ENCODE data around the gene TRIM54. TPM values are rescaled to one million over a fixed set of nuclear protein-coding genes. Genes with fewer than 3 reads are reported as not detected.

The TRIM54 gene
- total RNA-seq, 6 experiments from 2014 or later: 0.14 to 0.25 TPM; not detected in 4

DNA sequence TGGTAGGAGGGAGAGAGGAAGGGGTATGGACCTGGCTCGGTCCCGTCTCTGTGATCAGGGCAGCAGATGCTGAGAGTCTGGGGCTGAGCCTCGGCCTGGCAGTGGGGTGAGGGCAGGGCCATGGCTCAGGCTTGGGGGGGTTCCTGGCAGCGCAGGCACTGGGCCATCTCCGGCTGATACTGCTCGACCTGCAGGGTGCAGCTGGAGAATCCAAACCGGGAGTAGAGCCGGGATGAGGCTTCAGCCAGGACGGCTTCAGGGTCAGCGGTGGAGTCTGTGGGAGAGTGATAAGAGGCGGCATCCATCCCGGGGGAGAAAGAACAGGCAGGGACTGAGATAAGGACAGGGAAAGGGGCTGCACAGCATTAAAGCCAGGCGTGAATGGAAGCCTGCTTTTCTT, 27.0 kb upstream of the TRIM54 start:
- no peak for DNase-seq
- Histone ChIP-seq H3K4me1 (no peaks in the 10 kb centered on the region), H3K36me3 (no peaks in the 10 kb centered on the region), H3K27ac (no peak overlapping the region), H3K9me3 (no peaks in the 10 kb centered on the region), H3K4me3 (no peak overlapping the region), H3K27me3 (no peaks in the 10 kb centered on the region)
- TF ChIP-seq, protein P1, sequence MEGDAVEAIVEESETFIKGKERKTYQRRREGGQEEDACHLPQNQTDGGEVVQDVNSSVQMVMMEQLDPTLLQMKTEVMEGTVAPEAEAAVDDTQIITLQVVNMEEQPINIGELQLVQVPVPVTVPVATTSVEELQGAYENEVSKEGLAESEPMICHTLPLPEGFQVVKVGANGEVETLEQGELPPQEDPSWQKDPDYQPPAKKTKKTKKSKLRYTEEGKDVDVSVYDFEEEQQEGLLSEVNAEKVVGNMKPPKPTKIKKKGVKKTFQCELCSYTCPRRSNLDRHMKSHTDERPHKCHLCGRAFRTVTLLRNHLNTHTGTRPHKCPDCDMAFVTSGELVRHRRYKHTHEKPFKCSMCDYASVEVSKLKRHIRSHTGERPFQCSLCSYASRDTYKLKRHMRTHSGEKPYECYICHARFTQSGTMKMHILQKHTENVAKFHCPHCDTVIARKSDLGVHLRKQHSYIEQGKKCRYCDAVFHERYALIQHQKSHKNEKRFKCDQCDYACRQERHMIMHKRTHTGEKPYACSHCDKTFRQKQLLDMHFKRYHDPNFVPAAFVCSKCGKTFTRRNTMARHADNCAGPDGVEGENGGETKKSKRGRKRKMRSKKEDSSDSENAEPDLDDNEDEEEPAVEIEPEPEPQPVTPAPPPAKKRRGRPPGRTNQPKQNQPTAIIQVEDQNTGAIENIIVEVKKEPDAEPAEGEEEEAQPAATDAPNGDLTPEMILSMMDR (IDR thresholded peaks at IDR 0.05): no peak
- TF ChIP-seq POLR2A (IDR thresholded peaks at IDR 0.05): no peak
- WGBS (ENCODE audit: insufficient coverage, low coverage, low lambda C conversion rate, missing lambda C conversion rate): 27% methylated on average over 9 of the region's 13 CpGs
- intact Hi-C loops (cut with DNase I): loop anchor here in 1 of 2 donors (10.0 kb wide), 1 partner anchor 50 kb away; the partner anchor contains the start of gene UCN
- peak in 2 of 4 donors; percentile 24 to 33 for ATAC-seq

DNA sequence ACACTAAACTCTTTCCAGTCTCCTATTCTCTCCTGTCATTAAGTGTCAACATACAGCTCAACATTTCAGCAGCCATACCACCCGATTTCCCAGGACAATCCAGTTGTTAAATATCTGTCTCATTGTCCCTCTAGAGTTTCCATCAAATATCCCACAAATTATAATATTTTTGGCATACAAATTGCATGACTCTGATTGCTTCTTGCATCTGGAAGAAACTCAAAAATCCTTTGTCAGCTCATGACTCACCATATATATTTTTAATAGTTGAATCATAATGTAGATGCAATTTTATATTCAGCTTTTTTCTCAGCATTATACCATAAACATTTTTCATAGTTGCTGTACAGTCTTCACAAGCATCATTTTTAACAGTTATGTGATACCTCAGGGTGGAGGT, 26.6 kb upstream of the TRIM54 start:
- Histone ChIP-seq H3K27ac (no peak overlapping the region), H3K4me3 (no peak overlapping the region), H3K27me3 (no peaks in the 10 kb centered on the region), H3K9me3 (no peaks in the 10 kb centered on the region), H3K4me1 (no peaks in the 10 kb centered on the region), H3K36me3 (no peaks in the 10 kb centered on the region)
- TF ChIP-seq, protein P1 (IDR thresholded peaks at IDR 0.05): no peak
- no peak for TF ChIP-seq POLR2A (IDR thresholded peaks at IDR 0.05)
- WGBS (ENCODE audit: insufficient coverage, low coverage, low lambda C conversion rate, missing lambda C conversion rate): 14% methylated on average over 1 of the region's 1 CpG
- intact Hi-C loops (cut with DNase I): loop anchor here in 1 of 2 donors (10.0 kb wide), 1 partner anchor 49 kb away; the partner anchor contains the start of gene UCN
- DNase-seq (no peak), ATAC-seq (no peak)

- no peak for DNase-seq
- no peaks in the 10 kb centered on the region for H3K9me3 ChIP-seq
- H3K27ac ChIP-seq: no peak overlapping the region
- TF ChIP-seq POLR2A (IDR thresholded peaks at IDR 0.05): no peak
- TF ChIP-seq, protein P1 (IDR thresholded peaks at IDR 0.05): no peak
- peaks cover 0 to under 1% (median 0%) of the 10 kb centered on the region in 4 donors for H3K4me1 ChIP-seq
- intact Hi-C loops (cut with DNase I): loop anchor here in 1 of 2 donors (10.0 kb wide), 1 partner anchor 48 kb away; the partner anchor contains the start of gene UCN
- ATAC-seq: no peak
- no peaks in the 10 kb centered on the region for H3K36me3 ChIP-seq
- H3K27me3 ChIP-seq: no peaks in the 10 kb centered on the region
- 57% methylated on average over 1 of the region's 7 CpGs for WGBS (ENCODE audit: insufficient coverage, low coverage, low lambda C conversion rate, missing lambda C conversion rate)
- no peak overlapping the region for H3K4me3 ChIP-seq
Observed at GRCh38 chr2:27256855-27257454, 25.3 kb upstream of the TRIM54 start.

GRCh38 chr2:27258051-27258450, 24.2 kb upstream of the TRIM54 start:
- Histone ChIP-seq H3K9me3 (no peaks in the 10 kb centered on the region), H3K36me3 (no peaks in the 10 kb centered on the region), H3K27me3 (peaks cover 0 to 9% of the 10 kb centered on the region in 2 donors), H3K4me3 (no peak overlapping the region), H3K4me1 (peaks cover 0 to 12% (median 2%) of the 10 kb centered on the region in 4 donors), H3K27ac (no peak overlapping the region)
- intact Hi-C loops (cut with DNase I): loop anchor here in 1 of 2 donors (10.0 kb wide), 1 partner anchor 47 kb away; the partner anchor contains the start of gene UCN
- DNase-seq (no peak), ATAC-seq (no peak)
- WGBS (ENCODE audit: insufficient coverage, low coverage, low lambda C conversion rate, missing lambda C conversion rate): 57% methylated on average over 5 of the region's 8 CpGs
- TF ChIP-seq, protein P1 (IDR thresholded peaks at IDR 0.05): no peak
- TF ChIP-seq POLR2A (IDR thresholded peaks at IDR 0.05): no peak

Data from right lobe of liver (tissue), 6 donors.